Neural progenitor cell (in vitro differentiated cells): ENCODE results near the gene JRKL.

Source experiments
- EZH2 ChIP-seq: fragments of 200-600 bp; sonication (generic); IDR thresholded peaks from 2 replicates; pipeline ENCODE4 v1.6.1; 2017; ENCODE audit warnings: antibody characterized with exemption, mild to moderate bottlenecking, moderate library complexity
- EZH2phosphoT487 ChIP-seq: fragments of 200-600 bp; sonication (generic); IDR thresholded peaks from 2 replicates; pipeline ENCODE4 v1.6.1; 2017; ENCODE audit warnings: antibody characterized with exemption
- TF ChIP-seq, protein P1 (sequence below): fragments of 200-600 bp; sonication (generic); IDR thresholded peaks from 2 replicates; pipeline ENCODE4 v1.5.1; 2017; ENCODE audit warnings: antibody characterized with exemption, mild to moderate bottlenecking

DNA sequence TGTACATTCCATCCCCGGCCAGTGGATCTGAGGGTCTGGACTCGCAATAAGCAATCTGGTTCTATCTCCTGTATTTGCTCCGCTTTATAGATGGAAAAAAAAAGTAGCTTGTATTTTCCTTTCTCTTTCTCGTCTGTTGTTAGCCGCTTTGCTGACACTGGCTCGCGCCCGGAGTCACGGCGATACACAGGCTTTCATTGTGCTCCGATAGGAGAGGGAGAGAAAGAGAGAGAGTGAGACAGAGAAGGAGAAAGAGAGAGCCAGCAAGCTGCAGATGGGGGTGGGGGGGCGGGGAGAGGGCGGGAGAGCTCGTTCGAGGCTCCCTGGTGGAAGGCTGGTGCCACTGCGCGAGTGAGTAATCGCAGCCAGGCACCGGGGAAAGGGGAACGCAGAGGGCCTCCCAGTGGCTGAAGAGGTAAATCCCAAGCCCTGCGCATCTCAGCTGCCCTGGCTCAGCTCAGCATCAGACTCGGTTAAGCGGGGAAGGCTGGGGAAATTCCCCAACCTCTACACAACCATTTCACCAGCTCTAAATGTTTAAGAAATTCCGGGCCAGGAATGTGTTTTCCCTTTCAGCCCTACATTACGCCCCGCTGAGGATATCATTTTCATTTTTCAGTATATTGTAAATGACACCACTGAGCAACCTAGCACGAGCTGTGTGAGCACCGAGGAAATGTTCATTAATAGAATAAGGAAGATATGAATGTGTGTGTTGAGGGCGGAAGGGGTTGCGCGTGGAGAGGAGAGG lies 46.7 kb upstream of the JRKL start, which contains the start of gene MAML2:
- TF ChIP-seq, protein P1, sequence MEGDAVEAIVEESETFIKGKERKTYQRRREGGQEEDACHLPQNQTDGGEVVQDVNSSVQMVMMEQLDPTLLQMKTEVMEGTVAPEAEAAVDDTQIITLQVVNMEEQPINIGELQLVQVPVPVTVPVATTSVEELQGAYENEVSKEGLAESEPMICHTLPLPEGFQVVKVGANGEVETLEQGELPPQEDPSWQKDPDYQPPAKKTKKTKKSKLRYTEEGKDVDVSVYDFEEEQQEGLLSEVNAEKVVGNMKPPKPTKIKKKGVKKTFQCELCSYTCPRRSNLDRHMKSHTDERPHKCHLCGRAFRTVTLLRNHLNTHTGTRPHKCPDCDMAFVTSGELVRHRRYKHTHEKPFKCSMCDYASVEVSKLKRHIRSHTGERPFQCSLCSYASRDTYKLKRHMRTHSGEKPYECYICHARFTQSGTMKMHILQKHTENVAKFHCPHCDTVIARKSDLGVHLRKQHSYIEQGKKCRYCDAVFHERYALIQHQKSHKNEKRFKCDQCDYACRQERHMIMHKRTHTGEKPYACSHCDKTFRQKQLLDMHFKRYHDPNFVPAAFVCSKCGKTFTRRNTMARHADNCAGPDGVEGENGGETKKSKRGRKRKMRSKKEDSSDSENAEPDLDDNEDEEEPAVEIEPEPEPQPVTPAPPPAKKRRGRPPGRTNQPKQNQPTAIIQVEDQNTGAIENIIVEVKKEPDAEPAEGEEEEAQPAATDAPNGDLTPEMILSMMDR: peak; percentile 79
- TF ChIP-seq EZH2phosphoT487 (no peak), EZH2 (no peak)
